ENCODE measurements around the gene CCL16.

DNA sequence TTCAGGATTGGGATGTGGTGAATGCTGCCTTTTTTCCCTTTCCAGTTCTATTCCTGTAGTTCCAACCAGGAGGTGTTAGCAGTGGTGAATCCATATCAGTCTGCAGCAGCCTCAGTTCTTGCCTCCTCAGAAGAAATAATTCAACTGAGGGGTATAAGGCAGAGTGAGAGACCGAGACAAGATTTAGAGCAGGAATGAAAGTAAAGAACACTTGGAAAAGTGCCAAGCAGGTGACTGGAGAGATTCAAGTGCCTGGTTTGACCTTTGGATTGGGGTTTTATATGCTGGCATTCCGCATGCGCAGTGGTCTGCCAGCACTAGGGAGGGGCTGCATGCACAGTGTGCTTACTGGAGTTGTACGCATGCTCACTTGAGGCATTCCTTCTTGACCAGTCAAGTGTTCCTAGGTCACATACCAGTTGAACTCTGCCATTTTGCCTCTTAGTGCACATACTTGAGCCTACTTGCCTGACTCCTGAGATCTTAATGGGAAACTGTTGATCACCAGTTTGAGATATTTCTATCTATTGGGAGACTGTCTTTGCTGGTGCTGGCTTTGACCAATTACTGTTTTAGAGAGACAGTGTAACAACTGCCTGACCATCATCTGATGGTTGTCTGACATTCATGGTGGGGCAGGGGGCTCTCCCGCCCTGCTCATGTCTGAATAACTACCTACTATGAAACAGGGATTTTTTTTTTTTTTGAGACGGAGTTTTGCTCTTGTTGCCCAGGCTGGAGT lies 20.7 kb upstream of the CCL16 start:
- TF ChIP-seq, protein P1, sequence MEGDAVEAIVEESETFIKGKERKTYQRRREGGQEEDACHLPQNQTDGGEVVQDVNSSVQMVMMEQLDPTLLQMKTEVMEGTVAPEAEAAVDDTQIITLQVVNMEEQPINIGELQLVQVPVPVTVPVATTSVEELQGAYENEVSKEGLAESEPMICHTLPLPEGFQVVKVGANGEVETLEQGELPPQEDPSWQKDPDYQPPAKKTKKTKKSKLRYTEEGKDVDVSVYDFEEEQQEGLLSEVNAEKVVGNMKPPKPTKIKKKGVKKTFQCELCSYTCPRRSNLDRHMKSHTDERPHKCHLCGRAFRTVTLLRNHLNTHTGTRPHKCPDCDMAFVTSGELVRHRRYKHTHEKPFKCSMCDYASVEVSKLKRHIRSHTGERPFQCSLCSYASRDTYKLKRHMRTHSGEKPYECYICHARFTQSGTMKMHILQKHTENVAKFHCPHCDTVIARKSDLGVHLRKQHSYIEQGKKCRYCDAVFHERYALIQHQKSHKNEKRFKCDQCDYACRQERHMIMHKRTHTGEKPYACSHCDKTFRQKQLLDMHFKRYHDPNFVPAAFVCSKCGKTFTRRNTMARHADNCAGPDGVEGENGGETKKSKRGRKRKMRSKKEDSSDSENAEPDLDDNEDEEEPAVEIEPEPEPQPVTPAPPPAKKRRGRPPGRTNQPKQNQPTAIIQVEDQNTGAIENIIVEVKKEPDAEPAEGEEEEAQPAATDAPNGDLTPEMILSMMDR (IDR thresholded peaks at IDR 0.05), result no peak
- no peak for TF ChIP-seq POLR2A (IDR thresholded peaks at IDR 0.05)
